HepG2 (cell line): ENCODE results near the gene GCNT2. TPM values are rescaled to one million over a fixed set of nuclear protein-coding genes. Genes with fewer than 3 reads are reported as not detected.
A peak's percentile ranks its signal among the peaks of the same experiment; 100 is the strongest.

Experiments used
- ATAC-seq: fragments of 200-7000 bp; cut with Tn5 transposase; 3 replicates; pipeline ENCODE4 v1.9.1; 2020; ENCODE audit warnings: mild to moderate bottlenecking, moderate library complexity
- BruUV-seq: library from RNA; stranded (reverse); fragments of 400-500 nt; replicated peaks from 2 replicates; lab custom pipeline; 2021; lab: Mats Ljungman, UMichigan
- CTCF ChIA-PET: fragments of 300-600 bp; formaldehyde crosslinking; extraction: SDS; loops from one replicate; lab custom pipeline; 2021; ENCODE audit warnings: low total read pairs, inconsistent platforms, low intra/inter-chr PET ratio; lab: Yijun Ruan, JAX
- POLR2A ChIA-PET: fragments of 350-600 bp; sonication (Branson Sonifier 250); formaldehyde crosslinking; loops from one replicate; lab custom pipeline; 2020; ENCODE audit warnings: antibody characterized with exemption, inconsistent platforms; lab: Yijun Ruan, JAX
- DNase-seq: peaks from one replicate; pipeline ENCODE4 v3.0.0-alpha.2; 2015; ENCODE audit warnings: low spot score
- FAIRE-seq: peaks from 3 replicates; lab custom pipeline; 2011; peaks lifted over from hg19 to GRCh38; lab: Jason Lieb, UNC
- H2AFZ ChIP-seq: one replicate; pipeline ENCODE4 v1.6.1; 2011; ENCODE audit warnings: low read length, inconsistent platforms
- H3K27ac ChIP-seq: fragments of 300-600 bp; 3 replicates; pipeline ENCODE4 v1.8.0; 2011; ENCODE audit warnings: mixed run types, mild to moderate bottlenecking, mixed read lengths, low read length, inconsistent platforms; ENCODE audit not compliant: insufficient read depth; ENCODE audit errors: extremely low read length
- H3K27me3 ChIP-seq, 2 experiments: fragments of 200-600 bp in 1 of 2; 2 replicates in 1 of 2; 3 replicates in 1 of 2; pipeline versions ENCODE4 v1.6.0 to v1.8.0; 2011; ENCODE audit warnings: low read length in 2 of 2, mild to moderate bottlenecking in 2 of 2, moderate library complexity in 2 of 2, inconsistent platforms in 1 of 2; ENCODE audit not compliant: insufficient read depth in 2 of 2, control insufficient read depth in 1 of 2
- H3K36me3 ChIP-seq, 2 experiments: fragments of 200-600 bp in 1 of 2; replicated peaks in 1 of 2; 2 replicates in 1 of 2; 3 replicates in 1 of 2; pipeline versions ENCODE4 v1.5.1 to v1.8.0; 2011; ENCODE audit warnings: low read length in 2 of 2, inconsistent platforms in 1 of 2; ENCODE audit not compliant: insufficient read depth in 2 of 2, control insufficient read depth in 1 of 2
- H3K4me1 ChIP-seq: 2 replicates; pipeline ENCODE4 v1.5.1; 2012; ENCODE audit warnings: low read length, inconsistent platforms; ENCODE audit not compliant: insufficient read depth
- H3K4me2 ChIP-seq: 2 replicates; pipeline ENCODE4 v1.6.0; 2011; ENCODE audit warnings: low read depth, low read length, inconsistent platforms
- H3K4me3 ChIP-seq, 3 experiments: fragments of 200-600 bp in 1 of 3; sonication (generic), shearing (Covaris generic) in 1 of 3; replicated peaks in 1 of 3; 2 replicates each; pipeline ENCODE4 v1.5.1; 2011 to 2016; ENCODE audit warnings: low read length in 3 of 3, inconsistent platforms in 2 of 3, low read depth in 2 of 3, mild to moderate bottlenecking in 2 of 3, control low read depth in 1 of 3, mixed read lengths in 1 of 3; ENCODE audit not compliant: insufficient read depth in 1 of 3
- H3K79me2 ChIP-seq: one replicate; pipeline ENCODE4 v1.6.1; 2011; ENCODE audit warnings: low read length, inconsistent platforms; ENCODE audit not compliant: insufficient read depth
- H3K9ac ChIP-seq: 2 replicates; pipeline ENCODE4 v1.6.0; 2011; ENCODE audit warnings: mild to moderate bottlenecking, low read depth, low read length, inconsistent platforms; ENCODE audit not compliant: insufficient read depth
- H3K9me3 ChIP-seq: 2 replicates; pipeline ENCODE4 v1.5.1; 2012; ENCODE audit warnings: mild to moderate bottlenecking, low read length
- H4K20me1 ChIP-seq: 2 replicates; pipeline ENCODE4 v1.6.0; 2011; ENCODE audit warnings: inconsistent platforms, mild to moderate bottlenecking, low read length, moderate library complexity; ENCODE audit not compliant: insufficient read depth
- ARID5B ChIP-seq: IDR thresholded peaks from 2 replicates; pipeline ENCODE4 v1.4.0; 2020; ENCODE audit warnings: mild to moderate bottlenecking, missing genetic modification reagents
- DNMT1 ChIP-seq: sonication (generic); formaldehyde crosslinking; IDR thresholded peaks from 2 replicates; pipeline ENCODE4 v1.5.1; 2020; ENCODE audit warnings: mild to moderate bottlenecking, missing genetic modification reagents
- HOXA7 ChIP-seq: sonication (generic); formaldehyde crosslinking; IDR thresholded peaks from 2 replicates; pipeline ENCODE4 v1.8.1; 2022; ENCODE audit warnings: mild to moderate bottlenecking, missing genetic modification reagents, moderate library complexity
- KLF6 ChIP-seq: IDR thresholded peaks from 2 replicates; pipeline ENCODE4 v1.8.0; 2016; ENCODE audit warnings: missing biosample characterization, missing genetic modification reagents
- NFE2L1 ChIP-seq: sonication (generic); formaldehyde crosslinking; IDR thresholded peaks from 2 replicates; pipeline ENCODE4 v1.4.0; 2020; ENCODE audit warnings: missing genetic modification reagents, mild to moderate bottlenecking, borderline replicate concordance
- YEATS2 ChIP-seq: sonication (generic); formaldehyde crosslinking; IDR thresholded peaks from 2 replicates; pipeline ENCODE4 v1.4.0; 2020; ENCODE audit warnings: missing genetic modification reagents, borderline replicate concordance
- ZBTB25 ChIP-seq: IDR thresholded peaks from 2 replicates; pipeline ENCODE4 v1.6.1; 2018; ENCODE audit warnings: missing genetic modification reagents
- ZFX ChIP-seq: sonication (generic); formaldehyde crosslinking; IDR thresholded peaks from 2 replicates; pipeline ENCODE4 v1.4.0; 2020; ENCODE audit warnings: mild to moderate bottlenecking, low read depth, missing genetic modification reagents, moderate library complexity
- ZNF598 ChIP-seq: sonication (generic); formaldehyde crosslinking; IDR thresholded peaks from 2 replicates; pipeline ENCODE4 v1.5.1; 2020; ENCODE audit warnings: mild to moderate bottlenecking, missing genetic modification reagents, borderline replicate concordance
- ZNF784 ChIP-seq: sonication (generic); formaldehyde crosslinking; IDR thresholded peaks from 2 replicates; pipeline ENCODE4 v1.5.1; 2020; ENCODE audit warnings: missing genetic modification reagents, mild to moderate bottlenecking, borderline replicate concordance
- ZSCAN25 ChIP-seq: sonication (generic); formaldehyde crosslinking; IDR thresholded peaks from 2 replicates; pipeline ENCODE4 v1.8.0; 2022; ENCODE audit warnings: mild to moderate bottlenecking, missing genetic modification reagents
- WGBS: methylation state at CpG from one replicate; pipeline ENCODE4 v1.1.6; 2017; ENCODE audit warnings: low lambda C conversion rate; 5-methylcytosine and 5-hydroxymethylcytosine counted together
- in situ Hi-C: cut with HindIII; loops from 2 replicates; pipeline ENCODE4 v1.10.0; 2017; ENCODE audit warnings: low pct_unique_long_range_greater_than_20kb; ENCODE audit not compliant: extremely low pct_ligation_motif_present
- intact Hi-C: fragments of 100-400 bp; cut with micrococcal nuclease; formaldehyde crosslinking; loops from one replicate; pipeline ENCODE4 v1.10.0; 2022; ENCODE audit not compliant: unreplicated experiment
- polyA plus RNA-seq, 8 experiments: library from polyadenylated mRNA; depleted of rRNA in 3 of 8; stranded (reverse) in 7 of 8; unstranded in 1 of 8; fragments of >200 nt; fragmentation: Illumina TruSeq in 4 of 8; extraction: Trizol in 4 of 8; gene quantifications; 2 replicates each; pipeline versions ENCODE4 v1.2.1 to v1.2.3, GENCODE V29; 2011 to 2016; ENCODE audit warnings: low read depth in 4 of 8, missing spikeins in 1 of 8, mixed read lengths in 1 of 8; ENCODE audit not compliant: insufficient read depth in 1 of 8
- total RNA-seq, 5 experiments: library from RNA; depleted of rRNA; stranded (reverse); fragments of >200 nt; fragmentation: Illumina TruSeq; extraction: Trizol; gene quantifications; 2 replicates each; pipeline ENCODE4 v1.2.3, GENCODE V29; 2016; ENCODE audit warnings: low read depth in 1 of 5

GCNT2 gene
- total and polyA plus RNA-seq, 2 of the 13 experiments (the other 11 are each of a cell fraction or from before 2014, with no cell fraction given), result 11.8 to 31.9 TPM

GRCh38 chr6:10521104-10521808, at the start of gene GCNT2 (continued):
- TF ChIP-seq ARID5B (CRISPR knock-in tag), result peak; percentile 66; the same call in 1 of the 2 replicates

GRCh38 chr6:10472634-10473033, 48.5 kb upstream of the GCNT2 start:
- intact Hi-C loops (no loop called here), in situ Hi-C loops (no loop called here)
- Histone ChIP-seq H3K27ac (no peak overlapping the region), H4K20me1 (no peaks in the 10 kb centered on the region), H3K9ac (no peak overlapping the region), H3K4me1 (no peaks in the 10 kb centered on the region), H3K4me3 (no peak overlapping the region), H3K36me3 (no peaks in the 10 kb centered on the region), H3K9me3 (no peaks in the 10 kb centered on the region), H3K79me2 (no peaks in the 10 kb centered on the region), H3K27me3 (0 out of 5 replicates have a peak, but pooled peaks cover 0 to 7% of the 10 kb centered on the region in 2 experiments), H2AFZ (no peak overlapping the region), H3K4me2 (no peak overlapping the region)
- ATAC-seq, result no peak
- BruUV-seq, result no TSS peak
- TF ChIP-seq ZNF784 (CRISPR knock-in tag) (no peak), ZNF598 (no peak), HOXA7 (no peak), DNMT1 (CRISPR knock-in tag) (no peak), ZSCAN25 (CRISPR knock-in tag) (no peak), KLF6 (CRISPR knock-in tag) (no peak), ZFX (no peak), YEATS2 (CRISPR knock-in tag) (no peak), NFE2L1 (CRISPR knock-in tag) (no peak), ZBTB25 (CRISPR knock-in tag) (no peak)
- DNase-seq, result no peak
- WGBS, result 73% methylated on average over 3 of the region's 3 CpGs
- no peak for FAIRE-seq
- CTCF ChIA-PET, result no interaction called here
- POLR2A ChIA-PET, result no interaction called here
